Fibroblast of peridontal ligament (primary cell): Measurements from ENCODE around the gene SORCS1.

Experiments used
- DNase-seq: peaks from one replicate; pipeline ENCODE4 v3.0.0-alpha.2; 2010; ENCODE audit errors: extremely low read depth

Gene SORCS1

DNA sequence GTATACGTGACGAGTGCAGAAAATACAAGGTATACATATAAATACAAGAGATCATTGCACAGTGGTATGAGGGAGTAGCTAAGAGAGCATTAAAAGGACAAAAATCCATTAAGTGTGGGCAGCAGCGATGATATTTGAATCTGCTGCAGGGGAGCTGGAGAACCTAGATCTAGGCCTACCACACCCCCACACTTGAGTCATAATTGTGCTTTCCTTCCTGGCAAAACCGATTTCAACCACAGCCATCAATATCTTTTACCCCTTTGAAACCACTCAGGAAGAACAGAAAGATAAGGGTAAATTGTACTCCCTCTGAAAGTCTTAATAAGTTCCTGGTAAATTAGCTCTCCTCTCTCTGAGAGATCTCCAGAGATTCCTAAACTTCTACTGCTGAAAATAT, 345.0 kb downstream of the SORCS1 start:
- DNase-seq: no peak

DNA sequence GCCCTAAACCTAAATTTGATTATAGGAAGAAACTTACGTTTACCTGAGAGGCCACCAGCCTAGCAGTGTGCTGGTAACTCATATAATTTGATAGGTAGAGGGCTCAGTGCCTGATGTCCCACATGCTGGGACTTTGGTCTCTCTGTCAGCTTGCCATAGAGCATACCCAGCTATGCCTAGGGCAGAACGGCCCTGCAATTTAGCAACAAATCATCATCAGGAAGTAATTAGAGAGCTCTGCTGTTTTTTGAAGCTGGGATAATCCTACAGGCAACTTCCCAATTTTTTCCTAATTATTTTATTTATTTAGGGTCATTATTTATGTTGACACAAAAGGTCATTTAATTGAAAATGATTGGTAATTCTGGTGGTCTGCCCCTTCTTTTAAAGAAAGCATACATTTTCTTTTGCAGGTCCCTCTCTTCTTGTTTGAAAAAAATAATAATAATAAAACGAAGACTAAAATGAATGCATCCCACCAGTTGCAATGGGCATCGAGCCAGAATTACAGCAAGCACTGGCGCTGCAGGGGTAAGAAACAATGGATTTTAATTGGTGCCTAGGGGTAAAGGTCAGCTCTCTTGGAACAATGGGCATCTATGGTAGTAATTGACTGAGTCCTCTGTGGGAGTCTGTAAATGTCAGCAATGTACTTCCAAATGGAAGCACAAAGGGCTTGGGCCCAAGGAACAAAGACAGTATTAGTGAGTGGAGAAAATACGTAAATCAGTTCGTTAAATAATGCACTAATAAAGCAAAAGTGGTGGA, 348.0 kb downstream of the SORCS1 start:
- DNase-seq: no peak

DNA sequence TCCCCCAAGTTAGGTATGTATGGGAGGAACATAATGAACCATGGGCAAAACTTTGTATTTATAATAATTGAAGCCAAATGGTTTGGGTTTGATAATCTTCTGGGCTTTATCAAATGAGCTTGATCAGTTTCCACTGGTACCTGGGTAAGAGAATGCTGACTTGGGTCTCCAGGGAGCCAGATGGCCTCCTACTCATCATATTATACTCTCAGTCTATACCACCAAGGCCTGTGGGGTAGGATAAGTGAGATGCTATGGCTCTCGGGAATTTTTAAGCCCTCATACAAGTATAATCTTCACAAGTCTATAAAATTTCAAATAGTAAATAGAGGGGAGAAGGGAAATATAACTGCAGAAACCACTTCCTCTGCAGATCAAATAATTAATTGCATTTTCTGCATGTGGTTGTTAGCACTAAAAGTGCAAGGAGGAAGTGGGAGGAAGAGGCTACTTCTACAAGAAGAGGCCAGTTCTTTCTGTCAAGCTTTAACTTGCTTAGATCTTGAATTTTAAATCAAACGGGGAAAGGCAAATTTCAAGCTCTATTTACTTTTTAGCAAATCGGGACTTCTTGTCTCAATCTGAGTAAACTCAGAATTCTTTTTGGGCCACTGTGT, 349.0 kb downstream of the SORCS1 start:
- no peak for DNase-seq

DNA sequence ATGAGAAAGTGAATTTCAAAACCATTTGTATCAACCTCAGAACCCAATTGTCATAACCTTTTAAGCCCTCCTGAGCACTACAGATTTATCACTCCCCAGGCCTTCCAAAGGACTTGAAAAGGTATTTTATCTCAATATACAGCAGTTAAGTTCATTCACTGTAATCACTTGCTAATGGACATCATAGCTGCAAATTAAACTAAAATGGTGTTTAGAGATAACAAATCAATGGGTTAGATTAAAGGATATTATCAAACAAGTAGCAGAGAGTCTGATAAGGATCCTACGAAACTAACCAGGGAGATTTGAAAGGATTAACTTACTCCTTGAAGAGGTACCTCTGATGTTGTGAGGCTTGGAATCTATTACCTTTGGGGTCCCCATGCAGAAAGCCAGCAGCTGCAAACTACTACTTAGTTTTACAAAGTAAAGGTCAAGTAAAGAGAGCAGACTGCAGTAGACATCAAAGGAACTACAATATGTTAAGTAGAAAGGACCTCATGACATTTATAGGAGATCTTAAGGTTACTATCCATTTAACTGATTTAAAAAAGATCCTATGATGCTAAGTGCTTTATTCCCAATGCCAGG, 359.4 kb downstream of the SORCS1 start:
- DNase-seq: no peak

DNA sequence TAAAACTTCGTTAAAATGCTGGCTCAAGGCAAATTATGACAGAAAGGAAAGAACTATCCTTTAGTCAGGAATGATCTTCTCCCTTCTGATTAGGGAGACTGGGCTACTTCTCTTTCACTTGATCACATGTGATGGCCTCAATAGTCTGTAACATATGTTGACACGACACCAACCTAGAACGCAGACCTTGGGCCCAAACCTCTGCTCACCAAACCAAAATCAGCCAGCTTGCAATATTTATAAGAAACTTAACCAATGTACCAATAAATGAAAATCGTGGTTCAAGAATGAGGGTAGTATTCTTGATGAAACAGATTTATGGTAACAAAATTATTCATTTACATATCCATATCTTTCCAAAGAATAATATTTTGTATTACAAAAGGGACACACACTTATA, 361.6 kb downstream of the SORCS1 start:
- no peak for DNase-seq

DNA sequence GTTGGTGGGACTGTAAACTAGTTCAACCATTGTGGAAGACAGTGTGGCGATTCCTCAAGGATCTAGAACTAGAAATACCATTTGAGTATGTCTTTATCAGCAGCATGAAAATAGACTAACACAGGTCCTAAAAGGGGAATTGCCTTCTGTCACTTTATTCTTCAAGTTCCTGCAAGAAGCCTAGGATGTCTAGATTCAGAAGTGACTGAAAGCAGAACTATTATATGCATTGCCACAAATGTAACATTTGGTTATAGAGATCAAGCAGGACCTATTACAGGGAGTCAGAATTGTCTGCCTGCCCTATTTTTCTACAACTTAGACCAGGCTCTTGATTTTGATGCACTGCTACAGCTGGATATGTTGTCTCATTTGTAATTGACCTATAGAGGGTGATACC, 364.7 kb downstream of the SORCS1 start:
- DNase-seq: no peak

DNA sequence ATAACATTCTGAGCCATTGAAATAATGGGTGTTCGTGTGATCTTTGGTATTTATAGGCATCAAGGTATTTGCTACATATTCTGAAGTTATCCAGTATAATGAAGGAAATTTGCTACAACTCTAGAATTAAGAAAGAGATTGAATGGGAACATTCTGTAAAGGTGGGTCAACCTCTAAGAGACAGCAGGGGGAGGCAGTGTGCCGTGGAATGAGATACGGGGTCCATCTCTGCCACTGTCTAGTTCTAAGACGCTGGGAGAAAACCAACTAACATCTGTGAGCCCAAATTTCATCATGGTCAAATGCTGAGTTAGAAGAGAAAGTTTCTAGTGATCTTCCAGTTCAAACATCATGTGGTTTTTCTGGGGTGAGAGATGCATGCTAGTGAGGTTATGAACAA, 368.9 kb downstream of the SORCS1 start:
- DNase-seq: no peak

DNA sequence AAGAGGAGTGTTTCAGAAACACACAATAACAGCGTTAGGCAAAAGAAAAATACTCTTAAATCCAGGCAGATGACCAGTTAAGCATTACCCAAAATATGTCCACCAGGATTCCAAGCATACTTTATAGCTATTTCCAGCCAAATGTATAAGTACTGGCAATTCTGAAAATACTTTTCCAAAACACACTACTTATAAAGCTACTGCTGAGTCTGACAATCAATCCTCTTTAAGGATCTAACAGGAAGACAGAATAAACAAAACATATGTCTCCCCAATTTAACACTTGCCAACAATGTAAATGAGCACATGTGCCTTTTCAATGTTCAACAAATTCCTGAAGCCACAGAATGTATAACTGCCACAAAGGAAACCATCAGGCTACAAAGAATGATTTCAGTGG, 370.9 kb downstream of the SORCS1 start:
- DNase-seq: no peak

DNA sequence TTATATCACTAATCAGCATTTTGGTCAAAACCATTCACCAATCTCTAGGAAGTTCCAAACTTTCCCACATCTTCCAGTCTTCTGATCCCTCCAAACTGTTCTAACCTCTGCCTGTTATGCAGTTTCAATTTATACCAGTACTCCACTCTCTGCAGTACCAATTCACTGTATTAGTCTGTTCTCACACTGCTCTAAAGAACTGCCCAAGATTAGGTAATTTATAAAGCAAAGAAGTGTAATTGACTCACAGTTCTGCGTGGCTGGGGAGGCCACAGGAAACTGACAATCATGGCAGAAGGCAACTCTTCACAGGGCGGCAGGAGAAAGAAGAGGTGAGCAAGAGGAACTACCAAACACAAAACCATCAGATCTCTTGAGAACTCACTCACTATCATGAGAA, 374.9 kb downstream of the SORCS1 start:
- no peak for DNase-seq

DNA sequence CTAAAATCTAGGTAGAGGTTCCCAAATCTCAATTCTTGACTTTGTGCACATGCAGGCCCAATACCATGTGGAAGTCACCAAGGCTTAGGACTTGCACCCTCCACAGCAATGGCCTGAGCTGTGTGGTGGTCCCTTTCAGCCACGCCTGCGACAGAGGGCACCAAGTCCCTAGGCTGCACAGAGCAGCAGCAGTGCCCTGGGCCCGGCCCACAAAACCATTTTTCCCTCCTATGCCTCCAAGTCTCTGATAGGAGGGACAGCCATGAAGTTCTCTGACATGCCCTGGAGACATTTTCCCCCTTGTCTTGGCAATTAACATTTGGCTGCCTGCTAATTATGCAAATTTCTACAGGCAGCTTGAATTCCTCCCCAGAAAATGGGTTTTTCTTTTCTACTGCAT, 375.5 kb downstream of the SORCS1 start:
- no peak for DNase-seq

DNA sequence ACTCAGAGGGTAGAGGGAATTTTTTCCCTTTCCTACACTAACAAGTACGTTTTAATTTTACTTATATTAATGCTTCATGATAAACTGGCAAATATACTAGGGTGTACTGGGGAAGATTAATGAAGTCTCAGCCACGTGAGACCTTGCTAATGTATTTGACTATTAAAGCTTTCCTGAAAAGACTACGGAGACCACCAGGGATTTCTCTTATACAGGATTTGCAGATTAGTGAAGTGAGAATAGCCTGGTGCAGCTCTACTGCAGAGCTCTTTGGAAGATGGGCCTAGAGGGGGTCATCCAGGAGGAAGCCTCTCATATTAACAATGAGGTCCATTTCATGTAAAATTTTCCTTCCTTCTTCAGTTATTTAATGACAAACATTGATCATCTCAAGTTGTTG, 379.0 kb downstream of the SORCS1 start:
- no peak for DNase-seq

DNA sequence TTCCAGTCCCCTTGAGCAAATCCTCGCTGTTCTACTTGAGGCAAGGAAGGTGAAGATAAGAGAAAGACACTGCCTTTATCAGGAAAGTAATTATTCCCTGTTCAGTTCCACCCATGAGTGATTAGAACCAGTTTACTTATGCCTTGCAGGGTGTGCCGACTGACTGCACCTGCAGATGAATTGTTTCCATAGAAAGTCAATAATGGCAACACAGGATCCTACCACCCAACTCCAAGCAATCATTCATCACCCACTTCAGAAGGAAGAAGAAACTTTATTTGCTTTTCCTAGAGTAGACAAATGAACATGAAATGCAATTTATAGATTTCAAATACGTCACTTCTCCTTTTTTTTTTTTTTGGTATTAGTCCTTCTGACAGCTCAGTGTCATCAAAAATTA, 383.9 kb downstream of the SORCS1 start:
- DNase-seq: no peak

DNA sequence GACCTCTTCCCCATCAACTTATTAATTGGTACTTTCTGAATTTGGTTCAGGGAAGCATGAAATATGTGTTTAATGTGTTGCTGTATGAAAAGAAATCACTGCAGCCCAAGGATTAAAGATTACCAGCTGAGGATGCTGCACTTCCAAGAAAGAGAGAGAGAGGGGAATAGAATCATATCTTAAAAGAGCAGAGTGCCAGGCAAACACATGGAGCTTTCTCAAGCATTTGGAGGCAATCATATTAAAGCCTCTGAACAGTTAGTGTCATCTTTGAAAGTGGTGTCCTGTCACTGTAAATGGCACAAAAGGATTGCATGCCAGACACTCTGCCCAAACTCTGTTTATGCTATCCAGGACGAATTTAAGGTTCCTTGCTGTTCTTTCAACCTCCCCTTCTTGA, 386.7 kb downstream of the SORCS1 start:
- no peak for DNase-seq

DNA sequence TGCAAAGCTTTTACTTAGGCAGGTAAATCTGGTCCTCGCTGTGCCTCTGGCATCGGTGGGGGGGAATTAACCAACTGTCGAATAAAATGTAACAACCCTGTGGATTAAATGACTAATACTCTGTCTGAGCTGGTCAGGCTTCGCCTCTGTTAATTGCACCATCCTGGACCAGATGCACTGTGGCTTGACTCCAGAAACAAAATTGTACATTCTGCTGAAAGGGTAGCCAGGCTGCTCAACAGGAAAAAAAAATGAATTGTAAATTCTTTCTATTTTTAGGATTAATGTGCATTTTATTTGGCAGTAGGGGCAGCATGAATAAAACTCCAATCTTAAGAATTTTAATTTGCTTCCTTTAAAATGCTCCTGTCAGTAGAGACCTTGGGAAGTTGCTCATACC, 389.4 kb downstream of the SORCS1 start:
- no peak for DNase-seq

DNA sequence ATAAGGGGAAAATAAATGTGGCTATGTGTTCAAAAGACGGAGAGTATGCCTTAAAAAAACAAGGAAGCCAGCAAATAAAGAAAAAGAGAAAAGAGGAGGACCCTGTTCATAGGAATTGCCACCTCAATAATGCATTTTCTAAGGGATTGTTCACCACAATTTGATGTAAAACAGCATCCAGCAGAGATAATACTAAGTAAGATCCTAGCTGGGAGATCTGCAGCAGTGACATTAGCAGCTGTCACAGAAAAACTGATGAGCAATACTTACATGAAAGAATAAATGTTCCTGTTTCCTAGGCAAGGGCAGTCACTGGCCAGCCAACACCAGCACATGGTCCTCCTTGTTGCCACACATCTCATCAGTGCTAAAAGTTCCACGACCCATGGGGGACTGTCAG, 391.5 kb downstream of the SORCS1 start:
- no peak for DNase-seq

DNA sequence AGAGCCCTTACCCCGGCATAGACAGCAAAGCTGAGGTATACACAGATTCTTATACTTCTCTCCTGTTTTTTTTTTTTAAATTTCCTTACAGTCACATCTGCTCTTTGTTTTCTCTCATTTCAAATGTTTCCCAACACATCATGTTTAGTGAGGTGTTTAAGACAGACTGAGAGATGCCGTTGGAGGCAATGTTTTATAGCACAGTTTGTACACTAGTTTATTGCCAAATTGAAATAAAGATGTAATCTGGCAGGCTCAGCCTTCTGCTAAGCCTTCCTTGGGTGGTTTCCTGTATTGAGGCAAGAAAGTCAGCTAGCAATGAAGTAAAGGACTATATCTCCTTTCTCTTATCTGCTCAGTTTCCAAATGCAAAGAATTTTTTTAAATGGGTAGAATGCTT, 393.4 kb downstream of the SORCS1 start:
- no peak for DNase-seq

DNA sequence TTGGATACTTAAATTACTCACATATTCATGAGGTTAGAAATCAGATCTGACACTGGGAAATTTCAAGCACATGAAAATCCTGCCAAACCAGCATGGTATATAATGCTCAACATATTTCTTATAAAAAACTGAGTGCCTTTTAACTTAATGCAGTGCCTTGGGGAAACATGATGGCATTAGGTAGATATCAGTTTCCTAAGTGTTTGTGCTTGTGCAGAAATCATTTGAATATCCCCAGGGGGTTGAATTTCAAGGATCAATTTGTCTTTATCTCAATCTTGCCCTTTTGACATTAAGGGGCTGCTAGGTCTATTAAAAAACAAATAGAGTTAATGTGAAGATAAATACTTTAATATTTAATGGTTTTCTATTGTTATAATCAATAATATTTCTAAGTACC, 396.3 kb downstream of the SORCS1 start:
- no peak for DNase-seq

DNA sequence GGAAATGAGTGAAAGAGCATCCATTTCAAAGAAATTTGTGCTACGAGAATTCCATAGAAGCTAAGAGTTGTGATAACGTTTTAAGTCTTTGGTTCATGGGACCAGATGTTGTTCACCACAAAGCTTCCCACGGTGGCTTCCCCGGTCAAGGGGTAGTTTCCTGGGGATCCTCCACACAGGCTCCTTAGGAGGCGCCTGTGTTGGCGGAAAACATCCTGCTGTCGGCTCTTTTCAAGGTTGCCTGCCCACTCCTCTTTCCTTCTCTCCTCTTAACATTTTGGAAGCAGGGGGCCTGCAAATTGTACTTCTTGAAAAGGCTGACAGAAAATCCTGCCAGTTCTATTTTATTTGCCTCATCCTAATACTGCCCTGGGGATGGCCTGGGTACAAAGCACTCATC, 398.6 kb downstream of the SORCS1 start:
- DNase-seq: no peak

DNA sequence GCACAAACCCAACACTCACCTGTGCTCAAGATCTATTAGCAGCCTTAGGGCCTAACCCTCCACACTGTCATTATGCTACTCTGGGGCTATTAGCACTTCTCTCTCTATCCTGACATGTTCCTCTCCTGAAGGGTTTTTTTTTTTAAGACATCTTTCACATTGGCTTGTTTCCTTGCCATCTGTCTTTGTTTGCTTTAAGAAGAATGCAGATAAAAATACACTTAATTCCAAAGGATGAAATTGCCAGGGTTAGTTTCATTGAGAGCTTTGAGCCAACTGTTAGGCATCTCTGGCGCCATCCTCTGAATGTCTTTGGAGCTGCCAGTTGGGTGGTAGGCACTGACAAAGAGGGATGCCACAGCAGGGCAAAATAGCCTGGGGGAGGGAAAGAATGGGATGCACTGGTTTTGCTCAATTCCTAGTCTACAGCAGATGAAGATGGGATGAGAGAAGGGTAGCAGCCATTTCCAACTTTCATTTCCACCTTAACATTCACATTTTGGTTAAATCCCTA, 399.2 kb downstream of the SORCS1 start:
- no peak for DNase-seq

DNA sequence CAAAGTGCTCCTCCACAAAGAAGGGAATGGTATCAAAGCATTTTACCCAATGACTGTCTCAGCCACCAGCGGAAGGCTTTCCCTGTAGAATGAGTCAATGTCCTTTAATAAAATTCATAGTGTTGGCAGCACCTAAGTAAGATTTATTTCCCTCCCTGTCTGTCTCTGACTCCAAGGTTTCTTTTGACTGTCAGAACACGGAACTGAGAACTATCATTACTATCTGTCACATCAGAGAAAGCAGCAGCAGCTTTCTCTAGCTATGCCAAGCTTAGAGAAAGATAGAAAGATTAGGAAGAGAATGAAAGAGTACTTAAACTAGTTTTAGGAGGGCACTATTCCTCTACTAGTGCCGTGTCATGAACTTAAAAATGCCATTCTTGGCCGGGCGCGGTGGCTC, 400.1 kb downstream of the SORCS1 start:
- DNase-seq: no peak

DNA sequence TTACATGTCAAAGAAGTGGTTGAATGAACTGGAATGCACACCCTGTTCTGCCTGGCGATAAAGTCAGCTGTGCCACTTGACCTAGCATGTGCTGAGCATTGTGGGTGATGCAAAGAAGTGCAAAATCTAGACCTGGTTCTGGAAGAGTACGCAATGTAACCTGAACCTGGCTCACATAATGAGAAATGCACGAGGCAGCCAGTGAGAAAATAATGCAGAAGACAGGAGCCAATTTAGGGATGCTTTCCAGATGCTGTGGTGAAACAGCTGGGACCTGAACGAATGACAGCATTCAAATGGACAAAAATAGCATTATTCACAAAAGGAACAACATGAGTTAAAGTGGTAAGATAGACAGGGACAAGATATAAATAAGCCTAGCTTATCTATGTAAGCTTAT, 402.6 kb downstream of the SORCS1 start:
- DNase-seq: no peak

DNA sequence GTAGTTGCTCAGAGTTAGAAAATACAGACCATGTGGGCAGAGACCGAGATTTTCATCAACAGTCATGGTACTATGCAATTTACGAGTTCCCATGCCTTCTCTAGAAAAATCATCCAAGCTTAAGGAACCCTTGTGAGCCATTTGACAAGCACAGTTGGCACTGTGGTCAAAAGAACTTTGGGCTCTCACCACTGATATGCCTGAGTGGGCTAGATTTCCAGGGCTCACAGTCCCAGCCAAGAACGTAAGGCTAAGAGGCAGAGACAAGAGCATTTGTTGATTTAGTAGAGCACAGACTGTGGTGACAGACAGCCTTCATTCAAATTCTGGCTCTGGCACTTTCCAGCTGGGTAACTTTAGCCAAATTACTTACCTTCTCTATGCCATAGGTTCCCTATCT, 407.0 kb downstream of the SORCS1 start:
- no peak for DNase-seq

DNA sequence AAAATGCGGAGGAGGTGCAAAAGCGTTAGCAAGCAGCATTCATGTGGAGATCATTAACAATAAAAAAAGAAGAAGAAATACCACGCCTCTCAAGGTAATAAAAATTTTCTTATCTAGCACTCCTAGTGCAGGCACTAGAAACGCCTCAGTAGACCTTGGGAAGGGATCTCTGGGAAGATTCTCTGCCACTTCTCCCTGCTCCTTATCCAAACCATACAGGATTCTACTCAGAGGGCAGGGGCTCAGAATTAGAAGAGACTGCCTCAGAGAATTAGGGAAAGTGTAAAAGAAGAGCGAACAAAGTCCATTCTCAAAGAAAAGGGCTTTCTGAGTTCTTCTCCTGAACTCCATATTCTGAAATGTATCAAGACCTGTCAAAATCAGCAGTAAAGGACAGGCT, 413.4 kb downstream of the SORCS1 start:
- DNase-seq: no peak
